Measurements from ENCODE around the gene FBXL3.

DNA sequence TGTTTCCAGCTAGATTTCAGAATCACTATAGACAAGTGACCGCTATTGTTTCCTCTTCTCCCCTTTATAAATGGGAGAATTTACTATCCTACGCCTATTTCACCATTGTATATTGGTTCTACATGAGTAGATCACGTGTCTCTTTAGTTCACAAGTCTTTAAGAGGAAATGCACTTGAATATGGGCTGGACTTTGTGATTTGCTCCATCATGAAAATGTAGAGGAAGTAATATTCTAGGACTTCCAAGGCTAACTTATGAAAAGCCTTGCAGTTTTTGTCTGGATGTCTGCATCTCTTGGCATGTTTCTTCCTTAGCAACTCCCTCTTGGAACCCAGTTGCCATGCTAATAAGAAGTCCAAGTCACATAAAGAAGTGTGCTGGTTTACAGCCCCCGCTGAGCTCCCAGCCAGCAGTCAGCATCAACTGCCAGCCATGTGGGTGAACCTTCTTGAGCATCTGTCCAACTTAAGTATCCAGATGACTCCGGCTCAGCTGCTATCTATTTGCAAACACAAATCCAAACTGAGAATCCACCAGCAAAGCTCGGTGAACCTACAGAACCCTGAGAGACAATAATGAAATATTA, 4.8 kb upstream of the FBXL3 start:
- no peak for TF ChIP-seq POLR2A (IDR thresholded peaks at IDR 0.05)
- TF ChIP-seq CTCF (IDR thresholded peaks at IDR 0.05): no peak

Measured in thyroid gland (tissue), 4 donors.